Right ventricle myocardium superior (tissue), 1 donor: ENCODE results near the gene HOPX. TPM values are rescaled to one million over a fixed set of nuclear protein-coding genes. Genes with fewer than 3 reads are reported as not detected.
A peak's percentile ranks its signal among the peaks of the same experiment; 100 is the strongest.
"Not testable (repeated sequence)": the region's sequence is repeated elsewhere in the genome, so short reads cannot be mapped to it uniquely, and the experiment has no call there.

Source experiments
- ATAC-seq: fragments of 200-7000 bp; cut with Tn5 transposase; one replicate; pipeline ENCODE4 v1.9.1; 2020; ENCODE audit warnings: mild to moderate bottlenecking; ENCODE audit not compliant: poor library complexity
- DNase-seq: peaks from one replicate; pipeline ENCODE4 v3.0.0-alpha.2; 2020
- intact Hi-C: fragments of 100-400 bp; cut with DNase I; formaldehyde crosslinking; loops from one replicate; pipeline ENCODE4 v1.11.2; 2022
- long read RNA-seq: library from polyadenylated mRNA; unstranded; transcript quantifications from one replicate; pipeline ENCODE4 v2.0.0, GENCODE V29; 2021
- total RNA-seq: library from RNA; stranded (reverse); fragmentation: NEBNext Ultra II Directional; extraction: Animal tissue kit (Norgen Biotek cat#: 25700); gene quantifications from one replicate; pipeline ENCODE4 v1.2.1, GENCODE V29; 2021
- donor health status: DM: no; HTN: yes; CAD: no; lungs with severe emphysema.

Gene HOPX, protein sequence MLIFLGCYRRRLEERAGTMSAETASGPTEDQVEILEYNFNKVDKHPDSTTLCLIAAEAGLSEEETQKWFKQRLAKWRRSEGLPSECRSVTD
- 23.7 TPM for total RNA-seq
- long read RNA-seq, transcript HOPX-202 (3 exons, 1,611 nt), result major isoform, 5 of 10 reads
- long read RNA-seq, partial matches to known transcripts, result 0 of 10 reads
- long read RNA-seq, other reads (novel, unspliced or antisense), result 2 of 10 reads

DNA sequence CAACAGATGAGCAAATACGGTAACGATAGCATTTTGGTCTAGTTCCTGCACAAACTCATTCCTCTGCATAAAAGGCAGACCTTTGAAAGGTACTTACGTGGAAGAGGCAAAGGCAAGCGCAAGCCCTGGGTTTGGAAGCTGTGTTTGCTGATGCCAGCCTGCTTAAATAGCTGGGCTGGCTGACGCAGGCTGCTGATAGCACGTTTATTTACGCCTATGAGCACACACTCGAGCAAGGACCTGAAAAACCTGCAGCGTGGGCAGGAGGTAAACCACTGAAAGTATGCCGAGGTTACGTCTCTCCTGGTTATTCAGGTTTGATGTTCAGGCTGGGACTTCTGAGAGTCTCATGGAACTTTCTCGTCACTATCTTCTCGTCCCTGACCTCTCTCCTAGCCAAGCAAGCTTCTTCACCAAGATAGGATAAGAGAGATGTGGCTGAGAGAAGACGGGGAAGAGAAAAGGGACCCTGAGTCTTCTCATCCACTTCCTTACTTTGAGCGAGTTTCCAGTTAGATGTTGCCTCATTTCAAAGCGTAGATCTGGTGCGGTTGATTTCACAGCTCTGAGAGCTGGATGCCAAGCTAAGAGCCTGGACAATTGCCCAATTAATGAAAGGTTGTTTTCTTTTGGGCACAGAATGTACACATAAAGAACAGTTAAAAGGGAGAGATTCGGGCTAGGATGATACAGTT lies at the start of gene HOPX:
Gene HOPX (minus strand): TSS at position 139 of the 695 bp plus-strand sequence. CDS start 23,480 bp downstream, outside the sequence.
- ATAC-seq (peak; percentile 88), DNase-seq (peak; percentile 50)
- intact Hi-C loops, result no loop called here

DNA sequence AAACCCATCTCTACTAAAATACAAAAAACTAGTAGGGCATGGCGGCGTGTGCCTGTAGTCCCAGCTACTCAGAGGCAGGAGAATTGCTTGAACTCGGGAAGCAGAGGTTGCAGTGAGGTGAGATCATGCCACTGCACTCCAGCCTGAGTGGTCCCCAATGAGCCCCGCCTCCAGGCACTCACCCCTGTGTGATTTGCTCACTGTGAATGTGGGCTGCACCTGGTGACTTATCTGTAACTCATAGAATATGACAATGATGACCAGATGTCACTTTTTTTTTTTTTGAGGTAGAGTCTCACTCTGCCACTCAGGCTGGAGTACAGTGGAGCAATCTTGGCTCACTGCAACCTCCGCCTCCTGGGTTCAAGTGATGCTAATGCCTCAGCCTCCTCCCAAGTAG lies 49.0 kb upstream of the HOPX start:
- DNase-seq, result no peak
- ATAC-seq, result no peak
- intact Hi-C loops, result no loop called here

- ATAC-seq (peak; percentile 90), DNase-seq (peak; percentile 60)
- intact Hi-C loops, result no loop called here
Observed at GRCh38 chr4:56728512-56728911, 47.4 kb upstream of the HOPX start.

- DNase-seq, result no peak
- no peak for ATAC-seq
- intact Hi-C loops, result no loop called here
Observed at GRCh38 chr4:56727150-56727549, 46.1 kb upstream of the HOPX start.

GRCh38 chr4:56726593-56726992 lies 45.5 kb upstream of the HOPX start:
- intact Hi-C loops, ATAC-seq, DNase-seq: not testable (repeated sequence)

GRCh38 chr4:56723659-56724230 lies 42.6 kb upstream of the HOPX start:
- no peak for DNase-seq
- ATAC-seq, result no peak
- intact Hi-C loops, result no loop called here

- ATAC-seq (no peak), DNase-seq (no peak)
- intact Hi-C loops, result no loop called here
Observed at GRCh38 chr4:56723201-56723605, 42.1 kb upstream of the HOPX start.

DNA sequence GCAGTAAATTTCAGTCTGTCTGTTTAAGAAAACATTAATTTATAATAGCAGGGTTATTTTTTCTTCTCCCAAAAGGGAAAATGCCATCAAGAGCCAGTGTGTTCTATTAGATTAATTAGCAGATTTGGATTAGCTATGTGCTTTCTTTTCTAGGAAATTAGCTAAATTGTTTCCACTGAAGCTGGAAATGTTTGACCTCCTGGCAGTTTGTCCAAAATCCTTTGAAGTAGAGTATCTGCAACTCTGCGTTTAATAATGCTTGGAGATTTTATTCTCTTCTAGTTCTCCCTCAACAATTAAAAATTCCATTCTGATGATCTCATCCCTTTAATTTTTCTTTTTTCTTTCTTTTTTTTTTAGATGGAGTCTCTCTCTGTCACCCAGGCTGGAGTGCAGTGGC lies 27.1 kb upstream of the HOPX start:
- intact Hi-C loops, result no loop called here
- no peak for ATAC-seq

GRCh38 chr4:56705966-56706365 lies 24.9 kb upstream of the HOPX start:
- intact Hi-C loops, result no loop called here
- ATAC-seq, result no peak
- DNase-seq, result no peak

More for the DNA sequence above, 27.1 kb upstream of the HOPX start:
- no peak for DNase-seq

- DNase-seq, result no peak
- intact Hi-C loops, result no loop called here
- ATAC-seq, result no peak
Observed at GRCh38 chr4:56705334-56705733, 24.2 kb upstream of the HOPX start.

GRCh38 chr4:56704089-56704871 lies 23.2 kb upstream of the HOPX start:
- ATAC-seq (no peak), DNase-seq (no peak)
- intact Hi-C loops, result no loop called here

GRCh38 chr4:56703378-56703777 lies 22.3 kb upstream of the HOPX start:
- intact Hi-C loops, result no loop called here

GRCh38 chr4:56701644-56702043 lies 20.5 kb upstream of the HOPX start:
- ATAC-seq, result no peak
- intact Hi-C loops, result no loop called here
- DNase-seq, result no peak

More at GRCh38 chr4:56703378-56703777, 22.3 kb upstream of the HOPX start:
- DNase-seq, result no peak
- ATAC-seq, result no peak

GRCh38 chr4:56701161-56701480 lies 20.0 kb upstream of the HOPX start:
- intact Hi-C loops, result no loop called here
- ATAC-seq, result no peak
- no peak for DNase-seq

- DNase-seq, result no peak
- intact Hi-C loops, result no loop called here
Observed at GRCh38 chr4:56699537-56700105, 18.5 kb upstream of the HOPX start.

GRCh38 chr4:56698329-56698728 lies 17.2 kb upstream of the HOPX start:
- intact Hi-C loops, result no loop called here
- DNase-seq (no peak), ATAC-seq (peak; percentile 20)

More at GRCh38 chr4:56699537-56700105, 18.5 kb upstream of the HOPX start:
- no peak for ATAC-seq

- ATAC-seq (no peak), DNase-seq (no peak)
- intact Hi-C loops, result no loop called here
Observed at GRCh38 chr4:56696056-56696455, 15.0 kb upstream of the HOPX start.

DNA sequence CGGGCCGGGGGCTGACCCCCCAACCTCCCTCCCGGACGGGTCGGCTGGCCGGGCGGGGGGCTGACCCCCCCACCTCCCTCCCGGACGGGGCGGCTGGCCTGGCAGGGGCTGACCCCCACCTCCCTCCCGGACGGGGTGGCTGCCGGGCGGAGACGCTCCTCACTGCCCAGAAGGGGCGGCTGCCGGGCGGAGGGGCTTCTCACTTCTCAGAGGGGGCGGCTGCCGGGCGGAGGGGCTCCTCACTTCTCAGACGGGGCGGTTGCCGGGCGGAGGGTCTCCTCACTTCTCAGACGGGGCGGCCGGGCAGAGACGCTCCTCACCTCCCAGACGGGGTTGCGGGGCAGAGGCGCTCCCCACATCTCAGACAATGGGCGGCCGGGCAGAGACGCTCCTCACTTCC lies 12.4 kb upstream of the HOPX start:
- ATAC-seq, DNase-seq, intact Hi-C loops: not testable (repeated sequence)

GRCh38 chr4:56692576-56692975 lies 11.5 kb upstream of the HOPX start:
- intact Hi-C loops, result no loop called here
- no peak for ATAC-seq
- DNase-seq, result no peak
